GM23248 (cell line): ENCODE data around the gene SORL1-AS1.

Source experiments
- DNase-seq: peaks from one replicate; pipeline ENCODE4 v3.0.0-alpha.2; 2015
- H2AFZ ChIP-seq: fragments of 200-600 bp; sonication (generic); 2 replicates; pipeline ENCODE4 v1.6.1; 2016; ENCODE audit warnings: antibody characterized with exemption
- H3F3A ChIP-seq: fragments of 200-600 bp; sonication (generic); 2 replicates; pipeline ENCODE4 v1.6.1; 2016; ENCODE audit warnings: mild to moderate bottlenecking, antibody characterized with exemption, mixed run types; ENCODE audit not compliant: insufficient read depth
- H3K27ac ChIP-seq: fragments of 200-600 bp; sonication (generic); 2 replicates; pipeline ENCODE4 v1.5.1; 2016; ENCODE audit warnings: mild to moderate bottlenecking
- H3K27me3 ChIP-seq: fragments of 200-600 bp; sonication (generic); replicated peaks from 2 replicates; pipeline ENCODE4 v1.6.1; 2016; ENCODE audit warnings: mild to moderate bottlenecking; ENCODE audit not compliant: insufficient read depth
- H3K36me3 ChIP-seq: fragments of 200-600 bp; sonication (generic); 2 replicates; pipeline ENCODE4 v1.6.1; 2016; ENCODE audit warnings: low read depth, mild to moderate bottlenecking
- H3K4me1 ChIP-seq: fragments of 200-600 bp; sonication (generic); 2 replicates; pipeline ENCODE4 v1.6.1; 2016; ENCODE audit warnings: mild to moderate bottlenecking; ENCODE audit not compliant: insufficient read depth
- H3K4me2 ChIP-seq: fragments of 200-600 bp; sonication (generic); one replicate; pipeline ENCODE4 v1.6.1; 2016; ENCODE audit warnings: mild to moderate bottlenecking; ENCODE audit not compliant: unreplicated experiment
- H3K4me3 ChIP-seq: fragments of 200-600 bp; sonication (generic); 2 replicates; pipeline ENCODE4 v1.5.1; 2016; ENCODE audit warnings: mild to moderate bottlenecking
- H3K79me2 ChIP-seq: fragments of 200-600 bp; sonication (generic); 2 replicates; pipeline ENCODE4 v1.6.1; 2016; ENCODE audit warnings: mild to moderate bottlenecking; ENCODE audit not compliant: insufficient read depth
- H3K9ac ChIP-seq: fragments of 200-600 bp; sonication (generic); 2 replicates; pipeline ENCODE4 v1.6.1; 2016; ENCODE audit warnings: mild to moderate bottlenecking
- H3K9me2 ChIP-seq: fragments of 200-600 bp; sonication (generic); 2 replicates; pipeline ENCODE4 v1.6.1; 2016; ENCODE audit warnings: mixed run types, mild to moderate bottlenecking, moderate library complexity; ENCODE audit not compliant: insufficient read depth
- H3K9me3 ChIP-seq: fragments of 200-600 bp; sonication (generic); one replicate; pipeline ENCODE4 v1.6.1; 2017; ENCODE audit warnings: low read depth
- H4K20me1 ChIP-seq: fragments of 200-600 bp; sonication (generic); 2 replicates; pipeline ENCODE4 v1.6.0; 2016; ENCODE audit not compliant: insufficient read depth
- EZH2 ChIP-seq: fragments of 200-600 bp; sonication (generic); IDR thresholded peaks from 2 replicates; pipeline ENCODE4 v1.6.1; 2018; ENCODE audit warnings: antibody characterized with exemption, mild to moderate bottlenecking; ENCODE audit not compliant: insufficient read depth, poor library complexity, severe bottlenecking
- EZH2phosphoT487 ChIP-seq: fragments of 200-600 bp; sonication (generic); IDR thresholded peaks from 2 replicates; pipeline ENCODE4 v1.6.1; 2018; ENCODE audit warnings: antibody characterized with exemption, moderate library complexity, mild to moderate bottlenecking, low read depth; ENCODE audit not compliant: insufficient read depth
- WGBS, 2 experiments: methylation state at CpG; one replicate each; pipeline ENCODE4 v1.1.6; 2015 to 2017; ENCODE audit warnings: low lambda C conversion rate in 2 of 2, low coverage in 1 of 2; ENCODE audit errors: missing lambda C conversion rate in 2 of 2; 5-methylcytosine and 5-hydroxymethylcytosine counted together
- in situ Hi-C: fragments of 300-500 bp; cut with MboI; formaldehyde crosslinking; loops from 2 replicates; pipeline ENCODE4 v1.15.0; 2020

SORL1-AS1 gene

GRCh38 chr11:121455115-121455514, 2.3 kb upstream of the SORL1-AS1 start:
- no peaks in the 10 kb centered on the region for H3F3A ChIP-seq
- no peak overlapping the region for H3K9ac ChIP-seq
- no peaks in the 10 kb centered on the region for H3K36me3 ChIP-seq
- 91 to 93% methylated on average over 3 of the region's 3 CpGs for WGBS, 2 experiments
- H3K27ac ChIP-seq = no peak overlapping the region
- peaks cover 49% of the 10 kb centered on the region for H3K27me3 ChIP-seq
- no peak overlapping the region for H2AFZ ChIP-seq
- H4K20me1 ChIP-seq = no peaks in the 10 kb centered on the region
- in situ Hi-C loops = no loop called here
- no peak for DNase-seq
- H3K4me3 ChIP-seq = no peak overlapping the region
- no peak overlapping the region for H3K4me2 ChIP-seq
- TF ChIP-seq EZH2 = no peak
- TF ChIP-seq EZH2phosphoT487 = no peak
- no peaks in the 10 kb centered on the region for H3K79me2 ChIP-seq
- H3K4me1 ChIP-seq = no peaks in the 10 kb centered on the region
- H3K9me2 ChIP-seq = no peaks in the 10 kb centered on the region
- no peaks in the 10 kb centered on the region for H3K9me3 ChIP-seq

- H3K9me2 ChIP-seq = no peaks in the 10 kb centered on the region
- no peaks in the 10 kb centered on the region for H3K4me1 ChIP-seq
- 89 to 91% methylated on average over 6 of the region's 6 CpGs for WGBS, 2 experiments
- H3K27ac ChIP-seq = no peak overlapping the region
- no peak for TF ChIP-seq EZH2
- TF ChIP-seq EZH2phosphoT487 = no peak
- H3K4me2 ChIP-seq = no peak overlapping the region
- no peaks in the 10 kb centered on the region for H3K9me3 ChIP-seq
- no peaks in the 10 kb centered on the region for H3F3A ChIP-seq
- no peak overlapping the region for H3K4me3 ChIP-seq
- DNase-seq = no peak
- H3K36me3 ChIP-seq = no peaks in the 10 kb centered on the region
- no peaks in the 10 kb centered on the region for H4K20me1 ChIP-seq
- no peak overlapping the region for H2AFZ ChIP-seq
- H3K79me2 ChIP-seq = no peaks in the 10 kb centered on the region
- in situ Hi-C loops = no loop called here
- H3K9ac ChIP-seq = no peak overlapping the region
- peaks cover 50% of the 10 kb centered on the region for H3K27me3 ChIP-seq
Measured at GRCh38 chr11:121453589-121454299, 977 bp upstream of the SORL1-AS1 start.

GRCh38 chr11:121451986-121452608, 670 bp downstream of the SORL1-AS1 start, which contains the start of gene SORL1:
Gene SORL1 (plus strand): TSS chr11:121452314. CDS start chr11:121452332, 18 bp downstream.
- TF ChIP-seq EZH2phosphoT487 (no peak), EZH2 (no peak)
- no peak within 1 kb of the TSS for H3K9ac ChIP-seq
- H3K27me3 ChIP-seq = peaks cover 47% of the 10 kb centered on the region

GRCh38 chr11:121451178-121451985, 1.4 kb downstream of the SORL1-AS1 start:
- H3K9ac ChIP-seq = no peak overlapping the region
- in situ Hi-C loops = no loop called here
- H3K4me1 ChIP-seq = no peaks in the 10 kb centered on the region
- H3F3A ChIP-seq = no peaks in the 10 kb centered on the region
- H3K36me3 ChIP-seq = no peaks in the 10 kb centered on the region
- peak overlapping the region; percentile 75 for H3K4me2 ChIP-seq
- H3K9me2 ChIP-seq = no peaks in the 10 kb centered on the region
- H4K20me1 ChIP-seq = no peaks in the 10 kb centered on the region
- peaks cover 46% of the 10 kb centered on the region for H3K27me3 ChIP-seq
- no peak for DNase-seq
- 39 to 57% methylated on average over 15 to 22 of the region's 22 CpGs for WGBS, 2 experiments
- H3K79me2 ChIP-seq = no peaks in the 10 kb centered on the region
- H2AFZ ChIP-seq = peak overlapping the region; percentile 78
- H3K9me3 ChIP-seq = no peaks in the 10 kb centered on the region
- no peak overlapping the region for H3K27ac ChIP-seq
- H3K4me3 ChIP-seq = peak overlapping the region; percentile 75
- no peak for TF ChIP-seq EZH2
- TF ChIP-seq EZH2phosphoT487 = no peak

More at GRCh38 chr11:121451986-121452608, 670 bp downstream of the SORL1-AS1 start, which contains the start of gene SORL1:
- peak within 1 kb of the TSS; percentile 78 for H2AFZ ChIP-seq
- whole genome bisulfite sequencing, 2 experiments = 1 to 2% methylated on average over 40 to 82 of the region's 89 CpGs
- in situ Hi-C loops = no loop called here
- H3K4me1 ChIP-seq = no peaks in the 10 kb centered on the region
- H3K79me2 ChIP-seq = no peaks in the 10 kb centered on the region
- no peak within 1 kb of the TSS for H3K27ac ChIP-seq
- H3K4me3 ChIP-seq = peak within 1 kb of the TSS; percentile 75
- no peaks in the 10 kb centered on the region for H3K9me2 ChIP-seq
- peak; percentile 82 for DNase-seq
- no peaks in the 10 kb centered on the region for H3K36me3 ChIP-seq
- no peaks in the 10 kb centered on the region for H4K20me1 ChIP-seq
- peak within 1 kb of the TSS; percentile 77 for H3K4me2 ChIP-seq
- no peaks in the 10 kb centered on the region for H3F3A ChIP-seq
- no peaks in the 10 kb centered on the region for H3K9me3 ChIP-seq
